Measurements from ENCODE around the gene TMPRSS4. TPM values are rescaled to one million over a fixed set of nuclear protein-coding genes. Genes with fewer than 3 reads are reported as not detected.

Gene TMPRSS4
- total and polyA plus RNA-seq, 2 of the 13 experiments (the other 11 are each of a cell fraction or from before 2014, with no cell fraction given): 0.32 TPM; not detected in 1

GRCh38 chr11:118095967-118096367 lies 19.1 kb downstream of the TMPRSS4 start (continued):
- TF ChIP-seq TEF (CRISPR knock-in tag; IDR thresholded peaks at IDR 0.05) (no peak), MAFK (conservative IDR thresholded peaks at IDR 0.05 in 1 of 2, IDR thresholded peaks at IDR 0.05 in 1 of 2; ENCODE audit: low read length in 2 of 2) (no peak), ZBTB46 (CRISPR knock-in tag; IDR thresholded peaks at IDR 0.05; ENCODE audit: borderline replicate concordance) (no peak), MYNN (CRISPR knock-in tag; IDR thresholded peaks at IDR 0.05; ENCODE audit: low read depth) (no peak), SNRNP70 (IDR thresholded peaks at IDR 0.05; ENCODE audit: low read depth, low read length) (no peak), HIC2 (CRISPR knock-in tag; IDR thresholded peaks at IDR 0.05; ENCODE audit: low read depth) (no peak), ZGPAT (CRISPR knock-in tag; IDR thresholded peaks at IDR 0.05) (peak; percentile 68; the same call in 1 of the 2 replicates), KDM3A (CRISPR knock-in tag; IDR thresholded peaks at IDR 0.05; ENCODE audit: low read depth) (no peak), ZNF543 (CRISPR knock-in tag; IDR thresholded peaks at IDR 0.05) (0 out of 2 replicates have a peak, but pooled peaks have one; percentile 5), SMAD9 (CRISPR knock-in tag; IDR thresholded peaks at IDR 0.05) (no peak), FOXA1 (IDR thresholded peaks at IDR 0.05) (no peak), FOXA1 (CRISPR knock-in tag; IDR thresholded peaks at IDR 0.05) (no peak), KDM2A (CRISPR knock-in tag; IDR thresholded peaks at IDR 0.05; ENCODE audit: borderline replicate concordance, low read depth) (no peak), AFF4 (CRISPR knock-in tag; IDR thresholded peaks at IDR 0.05) (no peak), DR1 (CRISPR knock-in tag; IDR thresholded peaks at IDR 0.05) (no peak), RBFOX2 (IDR thresholded peaks at IDR 0.05; ENCODE audit: low read depth, low read length) (no peak), ZHX1 (CRISPR knock-in tag; IDR thresholded peaks at IDR 0.05; ENCODE audit: low read depth) (no peak), GABPA (IDR thresholded peaks at IDR 0.05; ENCODE audit: low read depth, low read length) (no peak), GABPA (CRISPR knock-in tag; IDR thresholded peaks at IDR 0.05; ENCODE audit: low read depth) (no peak)

Data from HepG2 (cell line).